RWPE2 (cell line): Measurements from ENCODE around the gene TLX1.

Experiments
- ATAC-seq: fragments of 200-7000 bp; cut with Tn5 transposase; 3 replicates; pipeline ENCODE4 v1.9.1; 2021; ENCODE audit warnings: low read depth
- DNase-seq: peaks from one replicate; pipeline ENCODE4 v3.0.0-alpha.2; 2020; ENCODE audit warnings: low spot score
- H3K27ac ChIP-seq: fragments of 450-650 bp; 2 replicates; pipeline ENCODE4 v1.5.1; 2017; ENCODE audit warnings: mild to moderate bottlenecking; ENCODE audit not compliant: poor library complexity, severe bottlenecking
- H3K27me3 ChIP-seq: fragments of 250-450 bp; sonication (Bioruptor Pico); 2 replicates; pipeline ENCODE4 v1.5.1; 2021; ENCODE audit warnings: mild to moderate bottlenecking, moderate library complexity; ENCODE audit not compliant: insufficient read depth, poor library complexity, severe bottlenecking
- H3K36me3 ChIP-seq: fragments of 250-450 bp; sonication (Bioruptor Pico); 2 replicates; pipeline ENCODE4 v1.5.1; 2020; ENCODE audit warnings: low read depth, mild to moderate bottlenecking, moderate library complexity
- H3K4me1 ChIP-seq: fragments of 250-450 bp; sonication (Bioruptor Pico); 2 replicates; pipeline ENCODE4 v1.5.1; 2021; ENCODE audit warnings: mild to moderate bottlenecking, moderate library complexity; ENCODE audit not compliant: insufficient read depth, poor library complexity, severe bottlenecking
- H3K4me3 ChIP-seq: fragments of 250-450 bp; sonication (Bioruptor Pico); 2 replicates; pipeline ENCODE4 v1.5.1; 2021; ENCODE audit warnings: mild to moderate bottlenecking, moderate library complexity; ENCODE audit not compliant: severe bottlenecking
- H3K9me3 ChIP-seq: fragments of 250-450 bp; sonication (Bioruptor Pico); 2 replicates; pipeline ENCODE4 v1.5.1; 2021; ENCODE audit warnings: mild to moderate bottlenecking, moderate library complexity; ENCODE audit not compliant: severe bottlenecking
- TF ChIP-seq, protein P1 (sequence below): fragments of 450-650 bp; IDR thresholded peaks from one replicate; pipeline ENCODE4 v1.5.1; 2017; ENCODE audit warnings: mild to moderate bottlenecking, moderate library complexity; ENCODE audit not compliant: poor library complexity, severe bottlenecking

TLX1 gene

GRCh38 chr10:101089520-101090299 lies 41.4 kb upstream of the TLX1 start:
- TF ChIP-seq, protein P1, sequence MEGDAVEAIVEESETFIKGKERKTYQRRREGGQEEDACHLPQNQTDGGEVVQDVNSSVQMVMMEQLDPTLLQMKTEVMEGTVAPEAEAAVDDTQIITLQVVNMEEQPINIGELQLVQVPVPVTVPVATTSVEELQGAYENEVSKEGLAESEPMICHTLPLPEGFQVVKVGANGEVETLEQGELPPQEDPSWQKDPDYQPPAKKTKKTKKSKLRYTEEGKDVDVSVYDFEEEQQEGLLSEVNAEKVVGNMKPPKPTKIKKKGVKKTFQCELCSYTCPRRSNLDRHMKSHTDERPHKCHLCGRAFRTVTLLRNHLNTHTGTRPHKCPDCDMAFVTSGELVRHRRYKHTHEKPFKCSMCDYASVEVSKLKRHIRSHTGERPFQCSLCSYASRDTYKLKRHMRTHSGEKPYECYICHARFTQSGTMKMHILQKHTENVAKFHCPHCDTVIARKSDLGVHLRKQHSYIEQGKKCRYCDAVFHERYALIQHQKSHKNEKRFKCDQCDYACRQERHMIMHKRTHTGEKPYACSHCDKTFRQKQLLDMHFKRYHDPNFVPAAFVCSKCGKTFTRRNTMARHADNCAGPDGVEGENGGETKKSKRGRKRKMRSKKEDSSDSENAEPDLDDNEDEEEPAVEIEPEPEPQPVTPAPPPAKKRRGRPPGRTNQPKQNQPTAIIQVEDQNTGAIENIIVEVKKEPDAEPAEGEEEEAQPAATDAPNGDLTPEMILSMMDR, result no peak
- no peaks in the 10 kb centered on the region for H3K4me1 ChIP-seq
- no peaks in the 10 kb centered on the region for H3K36me3 ChIP-seq
- peaks cover 3% of the 10 kb centered on the region for H3K27me3 ChIP-seq
- no peak overlapping the region for H3K4me3 ChIP-seq
- ATAC-seq (no peak), DNase-seq (no peak)
- no peaks in the 10 kb centered on the region for H3K9me3 ChIP-seq
- no peak overlapping the region for H3K27ac ChIP-seq

- Histone ChIP-seq H3K4me3 (no peak overlapping the region), H3K27me3 (peaks cover 3% of the 10 kb centered on the region), H3K4me1 (no peaks in the 10 kb centered on the region), H3K36me3 (no peaks in the 10 kb centered on the region), H3K9me3 (no peaks in the 10 kb centered on the region), H3K27ac (no peak overlapping the region)
- ATAC-seq (no peak), DNase-seq (no peak)
- TF ChIP-seq, protein P1, result no peak
Observed at GRCh38 chr10:101090597-101090996, 40.5 kb upstream of the TLX1 start.

DNA sequence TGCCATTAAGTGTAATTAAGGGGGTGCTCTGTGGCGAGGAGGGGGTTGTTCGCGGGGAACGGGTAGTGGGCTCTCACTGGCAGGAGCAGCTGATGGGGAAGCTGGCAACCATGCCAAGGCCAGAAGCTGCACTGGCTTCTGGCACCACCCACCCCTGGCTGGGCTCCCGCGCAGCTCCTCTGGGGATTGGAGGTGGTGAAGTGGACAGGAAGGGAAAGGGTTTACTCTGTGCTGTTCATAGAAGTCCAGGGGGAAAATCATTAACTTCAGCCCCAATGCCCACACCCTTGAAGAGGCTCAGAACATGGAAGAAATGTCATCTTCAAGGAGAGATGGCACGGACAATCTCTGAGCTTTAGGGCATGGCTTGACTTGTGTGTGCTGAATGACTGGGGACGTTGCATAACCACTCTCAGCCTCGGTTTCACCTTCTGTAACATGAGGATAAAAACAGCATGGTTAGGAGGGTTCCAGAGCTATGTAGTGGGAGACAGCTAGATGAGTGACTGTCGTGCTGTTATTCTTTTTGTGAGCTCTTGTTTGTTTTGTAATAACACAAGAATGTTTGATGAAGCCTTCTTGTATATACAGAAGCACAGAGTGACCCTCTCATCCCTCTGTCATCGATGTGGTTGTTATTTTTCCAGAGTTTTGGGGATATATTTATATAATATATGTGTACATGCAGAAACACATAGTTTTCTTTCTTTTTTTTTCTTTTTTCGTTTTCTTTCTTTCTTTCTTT lies 39.4 kb upstream of the TLX1 start:
- Histone ChIP-seq H3K27ac (no peak overlapping the region), H3K27me3 (peaks cover 3% of the 10 kb centered on the region), H3K9me3 (no peaks in the 10 kb centered on the region), H3K4me1 (no peaks in the 10 kb centered on the region), H3K4me3 (no peak overlapping the region), H3K36me3 (no peaks in the 10 kb centered on the region)
- DNase-seq (no peak), ATAC-seq (no peak)
- TF ChIP-seq, protein P1, result no peak

- peaks cover 3% of the 10 kb centered on the region for H3K27me3 ChIP-seq
Observed at GRCh38 chr10:101092881-101093354, 38.2 kb upstream of the TLX1 start.

More at GRCh38 chr10:101092881-101093354, 38.2 kb upstream of the TLX1 start:
- no peak overlapping the region for H3K4me3 ChIP-seq
- H3K4me1 ChIP-seq, result no peaks in the 10 kb centered on the region
- TF ChIP-seq, protein P1, result no peak
- no peaks in the 10 kb centered on the region for H3K36me3 ChIP-seq
- ATAC-seq (no peak), DNase-seq (no peak)
- H3K27ac ChIP-seq, result no peak overlapping the region
- no peaks in the 10 kb centered on the region for H3K9me3 ChIP-seq
